A549 (cell line): ENCODE results near the gene ZNF607. TPM values are rescaled to one million over a fixed set of nuclear protein-coding genes. Genes with fewer than 3 reads are reported as not detected.

Experiments
- ATAC-seq, 2 experiments: fragments of 200-7000 bp in 1 of 2; fragments of >200 bp in 1 of 2; cut with Nextera tagmentation in 1 of 2; cut with Tn5 transposase in 1 of 2; 3 replicates each; pipeline versions ENCODE4 v1.8.0 to v1.9.1; 2018 to 2020; ENCODE audit warnings: mild to moderate bottlenecking in 1 of 2, moderate library complexity in 1 of 2
- CTCF ChIA-PET: fragments of 300-600 bp; sonication (Branson Sonifier 250); formaldehyde crosslinking; extraction: SDS; loops from one replicate; lab custom pipeline; 2021; ENCODE audit warnings: antibody characterized with exemption, inconsistent platforms; lab: Yijun Ruan, JAX
- POLR2A ChIA-PET: fragments of 350-600 bp; formaldehyde crosslinking; extraction: SDS; loops from one replicate; lab custom pipeline; 2021; ENCODE audit warnings: antibody characterized with exemption, inconsistent platforms; lab: Yijun Ruan, JAX
- DNase-seq, 2 experiments: peaks; one replicate each; pipeline versions ENCODE4 v3.0.0 to v3.0.0-alpha.2; 2011 to 2016; ENCODE audit warnings: low read depth in 1 of 2, low spot score in 1 of 2
- FAIRE-seq: peaks from 2 replicates; lab custom pipeline; 2011; peaks lifted over from hg19 to GRCh38; lab: Jason Lieb, UNC
- H3K27ac ChIP-seq, 2 experiments: fragments of >200 bp; sonication (Bioruptor Twin); formaldehyde crosslinking; 3 replicates each; pipeline ENCODE4 v1.5.1; 2016 to 2017
- H3K4me1 ChIP-seq: fragments of >200 bp; sonication (Bioruptor Twin); formaldehyde crosslinking; 3 replicates; pipeline ENCODE4 v1.6.1; 2016
- H3K4me2 ChIP-seq: fragments of >200 bp; sonication (Bioruptor Twin); formaldehyde crosslinking; 3 replicates; pipeline ENCODE4 v1.6.1; 2016
- H3K4me3 ChIP-seq: fragments of >200 bp; sonication (Bioruptor Twin); formaldehyde crosslinking; 3 replicates; pipeline ENCODE4 v1.5.1; 2016
- H3K9me3 ChIP-seq: fragments of >200 bp; sonication (Bioruptor Twin); formaldehyde crosslinking; 3 replicates; pipeline ENCODE4 v1.6.1; 2016
- BCL3 ChIP-seq: fragments of >200 bp; sonication (Bioruptor Twin); formaldehyde crosslinking; IDR thresholded peaks from 3 replicates; pipeline ENCODE4 v1.6.1; 2016
- CEBPB ChIP-seq, 2 experiments: fragments of >200 bp in 1 of 2; sonication (Bioruptor Twin) in 1 of 2; formaldehyde crosslinking in 1 of 2; IDR thresholded peaks; 2 replicates each; pipeline ENCODE4 v1.6.1; 2012 to 2016
- CHD2 ChIP-seq: fragments of 150-350 bp; IDR thresholded peaks from 2 replicates; pipeline ENCODE4 v1.6.1; 2014; ENCODE audit warnings: low read length; ENCODE audit not compliant: partially characterized antibody
- CTCF ChIP-seq: fragments of >200 bp; sonication (Bioruptor Twin); formaldehyde crosslinking; IDR thresholded peaks from 3 replicates; pipeline ENCODE4 v1.5.1; 2016
- E2F6 ChIP-seq: IDR thresholded peaks from 2 replicates; pipeline ENCODE4 v1.6.1; 2012; ENCODE audit warnings: low read depth, borderline replicate concordance
- EHMT2 ChIP-seq: fragments of 200-600 bp; sonication (generic); IDR thresholded peaks from 2 replicates; pipeline ENCODE4 v1.6.1; 2016; ENCODE audit warnings: antibody characterized with exemption, low read depth, mild to moderate bottlenecking, moderate library complexity
- ELK1 ChIP-seq: fragments of 150-350 bp; IDR thresholded peaks from 2 replicates; pipeline ENCODE4 v1.6.1; 2014; ENCODE audit warnings: low read depth, mild to moderate bottlenecking, low read length
- ESRRA ChIP-seq: fragments of 150-350 bp; IDR thresholded peaks from 2 replicates; pipeline ENCODE4 v1.6.1; 2014; ENCODE audit warnings: mild to moderate bottlenecking, low read length, borderline replicate concordance
- FOSL2 ChIP-seq, 2 experiments: fragments of 450-650 bp in 1 of 2; fragments of >200 bp in 1 of 2; sonication (Bioruptor Twin) in 1 of 2; formaldehyde crosslinking; IDR thresholded peaks; 2 replicates each; pipeline versions ENCODE4 v1.5.0 to v1.6.1; 2016 to 2020; ENCODE audit warnings: mild to moderate bottlenecking in 1 of 2, moderate library complexity in 1 of 2
- GATA3 ChIP-seq: IDR thresholded peaks from 2 replicates; pipeline ENCODE4 v1.6.1; 2012; ENCODE audit warnings: borderline replicate concordance
- HOXB5 ChIP-seq: fragments of 250-450 bp; sonication (Bioruptor Pico); IDR thresholded peaks from 2 replicates; pipeline ENCODE4 v1.5.0; 2020; ENCODE audit warnings: mild to moderate bottlenecking, moderate library complexity
- JUN ChIP-seq, 2 experiments: fragments of >200 bp; sonication (Bioruptor Twin); formaldehyde crosslinking; IDR thresholded peaks; 2 replicates in 1 of 2; 3 replicates in 1 of 2; pipeline ENCODE4 v1.6.1; 2016 to 2017
- JUNB ChIP-seq: fragments of >200 bp; sonication (Bioruptor Twin); formaldehyde crosslinking; IDR thresholded peaks from 2 replicates; pipeline ENCODE4 v1.6.1; 2016
- MAFK ChIP-seq: fragments of 450-650 bp; IDR thresholded peaks from 2 replicates; pipeline ENCODE4 v1.6.1; 2014; ENCODE audit not compliant: partially characterized antibody
- MAX ChIP-seq: IDR thresholded peaks from 2 replicates; pipeline ENCODE4 v1.6.1; 2012
- MAZ ChIP-seq: fragments of 150-350 bp; IDR thresholded peaks from 2 replicates; pipeline ENCODE4 v1.6.1; 2014; ENCODE audit warnings: antibody characterized with exemption, low read depth, low read length, borderline replicate concordance
- MYC ChIP-seq: IDR thresholded peaks from 2 replicates; pipeline ENCODE4 v1.6.1; 2012; ENCODE audit warnings: mild to moderate bottlenecking, inconsistent platforms, low read length, improper control_type of control experiment, borderline replicate concordance
- NFE2L2 ChIP-seq: fragments of 150-350 bp; conservative IDR thresholded peaks from 2 replicates; pipeline ENCODE4 v1.6.1; 2014; ENCODE audit warnings: low read length
- POLR2A ChIP-seq: IDR thresholded peaks from 2 replicates; pipeline ENCODE4 v1.6.1; 2012; ENCODE audit warnings: mild to moderate bottlenecking, low read length
- RAD21 ChIP-seq, 2 experiments: fragments of >200 bp in 1 of 2; sonication (Bioruptor Twin) in 1 of 2; formaldehyde crosslinking in 1 of 2; IDR thresholded peaks in 1 of 2; conservative IDR thresholded peaks in 1 of 2; 2 replicates in 1 of 2; 3 replicates in 1 of 2; pipeline ENCODE4 v1.6.1; 2012 to 2018; ENCODE audit warnings: inconsistent platforms in 1 of 2
- RFX5 ChIP-seq: fragments of 450-650 bp; IDR thresholded peaks from 2 replicates; pipeline ENCODE4 v1.7.1; 2014; ENCODE audit warnings: antibody characterized with exemption, mild to moderate bottlenecking, moderate library complexity
- RNF2 ChIP-seq: fragments of 200-600 bp; sonication (generic); IDR thresholded peaks from 2 replicates; pipeline ENCODE4 v1.6.1; 2016; ENCODE audit warnings: low read depth, mild to moderate bottlenecking, antibody characterized with exemption, moderate library complexity, borderline replicate concordance
- SMC3 ChIP-seq: fragments of >200 bp; sonication (Bioruptor Twin); formaldehyde crosslinking; IDR thresholded peaks from 3 replicates; pipeline ENCODE4 v1.6.1; 2018; ENCODE audit warnings: inconsistent platforms
- SREBF2 ChIP-seq: fragments of 450-650 bp; IDR thresholded peaks from 2 replicates; pipeline ENCODE4 v1.6.1; 2014; ENCODE audit warnings: mild to moderate bottlenecking, moderate library complexity
- ZFP36 ChIP-seq: fragments of 450-650 bp; IDR thresholded peaks from 2 replicates; pipeline ENCODE4 v1.6.1; 2014; ENCODE audit warnings: borderline replicate concordance; ENCODE audit not compliant: partially characterized antibody
- ZSCAN20 ChIP-seq: fragments of 250-450 bp; sonication (Bioruptor Pico); IDR thresholded peaks from 2 replicates; pipeline ENCODE4 v1.8.0; 2022; ENCODE audit warnings: mild to moderate bottlenecking, moderate library complexity
- WGBS: methylation state at CpG from one replicate; pipeline ENCODE4 v1.1.6; 2017; ENCODE audit errors: missing lambda C conversion rate; 5-methylcytosine and 5-hydroxymethylcytosine counted together
- polyA plus RNA-seq, 4 experiments: library from polyadenylated mRNA; depleted of rRNA in 3 of 4; stranded (reverse); fragments of >200 nt; fragmentation: RNase III in 1 of 4; extraction: RNeasy Plus Mini Kit Qiagen cat#74134 plus additional on column Dnase treatment in 1 of 4; gene quantifications; 2 replicates in 3 of 4; 3 replicates in 1 of 4; pipeline ENCODE4 v1.2.3, GENCODE V29; 2011 to 2017
- TF ChIP-seq, protein P1 (sequence below): fragments of 200-600 bp; sonication (generic); IDR thresholded peaks from 2 replicates; pipeline ENCODE4 v1.6.1; 2016; ENCODE audit warnings: antibody characterized with exemption, mild to moderate bottlenecking, moderate library complexity
- TF ChIP-seq, protein P2 (sequence below): fragments of >200 bp; sonication (Bioruptor Twin); formaldehyde crosslinking; IDR thresholded peaks from 2 replicates; pipeline ENCODE4 v1.6.1; 2016
- TF ChIP-seq, protein P3 (sequence below): fragments of 250-450 bp; sonication (Bioruptor Pico); IDR thresholded peaks from 2 replicates; pipeline ENCODE4 v1.5.0; 2021; ENCODE audit warnings: mild to moderate bottlenecking, moderate library complexity, borderline replicate concordance

Gene ZNF607
- polyA plus RNA-seq, 2 of the 4 experiments (the other 2 are of a cell fraction): 5.8 to 5.9 TPM

DNA sequence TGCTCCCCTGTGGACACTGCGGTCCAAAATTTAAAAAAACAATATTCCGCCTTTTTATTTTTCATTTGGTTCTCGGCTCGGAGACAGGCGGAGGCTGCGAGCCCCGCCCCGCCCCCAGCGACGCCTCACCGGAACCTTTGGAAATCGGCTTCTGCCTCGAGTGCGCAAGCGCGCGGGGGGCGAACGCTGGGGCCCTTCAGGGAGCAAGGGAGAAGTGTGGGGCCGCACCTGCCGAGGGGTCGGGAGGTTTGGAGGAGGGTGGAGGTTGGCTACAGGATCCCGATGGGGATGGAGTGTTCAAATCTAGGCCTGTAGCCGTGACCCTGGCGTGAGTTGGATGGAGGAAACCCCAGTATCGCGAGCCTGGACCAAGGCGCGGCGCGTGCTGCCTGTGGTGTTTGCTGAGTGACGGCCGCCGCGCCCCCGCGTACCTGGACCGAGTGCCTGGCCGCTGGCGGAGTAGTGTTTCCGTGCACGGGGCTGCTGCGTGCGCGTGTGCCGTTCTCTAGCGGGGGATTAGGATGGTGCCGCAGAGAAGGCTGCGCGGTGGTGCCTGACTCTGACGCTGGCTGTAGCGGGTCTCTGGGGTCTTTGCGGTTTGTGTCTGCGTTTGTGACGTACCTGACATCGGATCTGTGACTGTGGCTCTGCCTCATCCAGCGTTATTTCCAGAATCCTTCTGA lies 63.7 kb downstream of the ZNF607 start:
- Histone ChIP-seq H3K4me2 (peak overlapping the region; percentile 70), H3K4me3 (peak overlapping the region; percentile 66), H3K4me1 (no peaks in the 10 kb centered on the region), H3K27ac (peak overlapping the region; percentile 88 to 89), H3K9me3 (peaks cover 75% of the 10 kb centered on the region)
- peak; percentile 32 for FAIRE-seq
- ChIA-PET CTCF (interaction anchor here (2.2 kb wide), 1 partner anchor 8 kb away, joined by 8 read pairs; no protein-coding TSS in a partner anchor), POLR2A (no interaction called here)
- peak; percentile 81 to 91 for DNase-seq
- ATAC-seq: peak; percentile 83 to 85
- 37% methylated on average over 57 of the region's 57 CpGs for WGBS
- no peak for TF ChIP-seq MAZ
- TF ChIP-seq, protein P1, sequence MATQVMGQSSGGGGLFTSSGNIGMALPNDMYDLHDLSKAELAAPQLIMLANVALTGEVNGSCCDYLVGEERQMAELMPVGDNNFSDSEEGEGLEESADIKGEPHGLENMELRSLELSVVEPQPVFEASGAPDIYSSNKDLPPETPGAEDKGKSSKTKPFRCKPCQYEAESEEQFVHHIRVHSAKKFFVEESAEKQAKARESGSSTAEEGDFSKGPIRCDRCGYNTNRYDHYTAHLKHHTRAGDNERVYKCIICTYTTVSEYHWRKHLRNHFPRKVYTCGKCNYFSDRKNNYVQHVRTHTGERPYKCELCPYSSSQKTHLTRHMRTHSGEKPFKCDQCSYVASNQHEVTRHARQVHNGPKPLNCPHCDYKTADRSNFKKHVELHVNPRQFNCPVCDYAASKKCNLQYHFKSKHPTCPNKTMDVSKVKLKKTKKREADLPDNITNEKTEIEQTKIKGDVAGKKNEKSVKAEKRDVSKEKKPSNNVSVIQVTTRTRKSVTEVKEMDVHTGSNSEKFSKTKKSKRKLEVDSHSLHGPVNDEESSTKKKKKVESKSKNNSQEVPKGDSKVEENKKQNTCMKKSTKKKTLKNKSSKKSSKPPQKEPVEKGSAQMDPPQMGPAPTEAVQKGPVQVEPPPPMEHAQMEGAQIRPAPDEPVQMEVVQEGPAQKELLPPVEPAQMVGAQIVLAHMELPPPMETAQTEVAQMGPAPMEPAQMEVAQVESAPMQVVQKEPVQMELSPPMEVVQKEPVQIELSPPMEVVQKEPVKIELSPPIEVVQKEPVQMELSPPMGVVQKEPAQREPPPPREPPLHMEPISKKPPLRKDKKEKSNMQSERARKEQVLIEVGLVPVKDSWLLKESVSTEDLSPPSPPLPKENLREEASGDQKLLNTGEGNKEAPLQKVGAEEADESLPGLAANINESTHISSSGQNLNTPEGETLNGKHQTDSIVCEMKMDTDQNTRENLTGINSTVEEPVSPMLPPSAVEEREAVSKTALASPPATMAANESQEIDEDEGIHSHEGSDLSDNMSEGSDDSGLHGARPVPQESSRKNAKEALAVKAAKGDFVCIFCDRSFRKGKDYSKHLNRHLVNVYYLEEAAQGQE: peak; percentile 83
- TF ChIP-seq SMC3: 0 out of 3 replicates have a peak, but pooled peaks have one; percentile 1
- peak; percentile 87 for TF ChIP-seq CHD2
- peak; percentile 55 for TF ChIP-seq GATA3
- TF ChIP-seq HOXB5 (CRISPR knock-in tag): 0 out of 2 replicates have a peak, but pooled peaks have one; percentile 26
- TF ChIP-seq EHMT2: no peak
- TF ChIP-seq, protein P2, sequence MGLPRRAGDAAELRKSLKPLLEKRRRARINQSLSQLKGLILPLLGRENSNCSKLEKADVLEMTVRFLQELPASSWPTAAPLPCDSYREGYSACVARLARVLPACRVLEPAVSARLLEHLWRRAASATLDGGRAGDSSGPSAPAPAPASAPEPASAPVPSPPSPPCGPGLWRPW: no peak
- TF ChIP-seq ESRRA: no peak
- no peak for TF ChIP-seq MYC
- TF ChIP-seq BCL3: no peak
- no peak for TF ChIP-seq RAD21 (conservative IDR thresholded peaks at IDR 0.05 in 1 of 2, IDR thresholded peaks at IDR 0.05 in 1 of 2)
- no peak for TF ChIP-seq MAFK
- TF ChIP-seq POLR2A: peak; percentile 63
- no peak for TF ChIP-seq RFX5
- TF ChIP-seq JUN (IDR thresholded peaks at IDR 0.05): peak in 1 of 2 experiments; percentile 37; a peak in 2 of 5 replicates
- TF ChIP-seq ELK1: no peak
- no peak for TF ChIP-seq RNF2
- no peak for TF ChIP-seq FOSL2 (IDR thresholded peaks at IDR 0.05)
- no peak for TF ChIP-seq FOSL2 (CRISPR knock-in tag; IDR thresholded peaks at IDR 0.05)
- TF ChIP-seq JUNB: no peak
- no peak for TF ChIP-seq CEBPB (IDR thresholded peaks at IDR 0.05)
- TF ChIP-seq E2F6: peak; percentile 90
- no peak; the same call in 1 of the 2 replicates for TF ChIP-seq SREBF2
- TF ChIP-seq ZSCAN20 (CRISPR knock-in tag): no peak
- no peak for TF ChIP-seq ZFP36
- no peak for TF ChIP-seq CTCF
- no peak for TF ChIP-seq NFE2L2
- TF ChIP-seq MAX: peak; percentile 93
- TF ChIP-seq, protein P3, sequence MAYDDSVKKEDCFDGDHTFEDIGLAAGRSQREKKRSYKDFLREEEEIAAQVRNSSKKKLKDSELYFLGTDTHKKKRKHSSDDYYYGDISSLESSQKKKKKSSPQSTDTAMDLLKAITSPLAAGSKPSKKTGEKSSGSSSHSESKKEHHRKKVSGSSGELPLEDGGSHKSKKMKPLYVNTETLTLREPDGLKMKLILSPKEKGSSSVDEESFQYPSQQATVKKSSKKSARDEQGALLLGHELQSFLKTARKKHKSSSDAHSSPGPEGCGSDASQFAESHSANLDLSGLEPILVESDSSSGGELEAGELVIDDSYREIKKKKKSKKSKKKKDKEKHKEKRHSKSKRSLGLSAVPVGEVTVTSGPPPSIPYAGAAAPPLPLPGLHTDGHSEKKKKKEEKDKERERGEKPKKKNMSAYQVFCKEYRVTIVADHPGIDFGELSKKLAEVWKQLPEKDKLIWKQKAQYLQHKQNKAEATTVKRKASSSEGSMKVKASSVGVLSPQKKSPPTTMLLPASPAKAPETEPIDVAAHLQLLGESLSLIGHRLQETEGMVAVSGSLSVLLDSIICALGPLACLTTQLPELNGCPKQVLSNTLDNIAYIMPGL: no peak
